Measurements from ENCODE around the gene SLC25A10. TPM values are rescaled to one million over a fixed set of nuclear protein-coding genes. Genes with fewer than 3 reads are reported as not detected.

The SLC25A10 gene
- total and polyA plus RNA-seq, 4 donors: 4.3 to 21.5 (median 17.0) TPM

- Histone ChIP-seq H3K4me1 (ENCODE audit: control insufficient read depth in 5 of 5, insufficient read depth in 5 of 5, low read length in 5 of 5) (peaks cover 0 to 29% (median 10%) of the 10 kb centered on the region in 5 donors), H3K9ac (ENCODE audit: insufficient read depth in 1 of 2, low read length in 2 of 2) (peak overlapping the region; percentile 42 to 63), H3K27me3 (ENCODE audit: control insufficient read depth in 3 of 3, insufficient read depth in 3 of 3, low read length in 2 of 3) (no peaks in the 10 kb centered on the region), H3K27ac (ENCODE audit: low read depth in 1 of 2, low read length in 1 of 2) (peak overlapping the region; percentile 92 to 96), H3K4me3 (peak overlapping the region; percentile 67), H3K9me3 (ENCODE audit: control insufficient read depth in 4 of 4, insufficient read depth in 3 of 4, low read length in 3 of 4) (no peaks in the 10 kb centered on the region), H3K36me3 (ENCODE audit: control insufficient read depth in 4 of 4, insufficient read depth in 4 of 4, low read length in 4 of 4) (peaks cover 0 to 39% (median 8%) of the 10 kb centered on the region in 4 donors)
- TF ChIP-seq CTCF (IDR thresholded peaks at IDR 0.05; ENCODE audit: control extremely low read depth, extremely low read depth): no peak
- WGBS, 2 donors: 28 to 42% methylated on average over 22 to 27 of the region's 27 CpGs
- DNase-seq (no peak), ATAC-seq (ENCODE audit: insufficient read depth, low FRiP score) (no peak)
Observed at GRCh38 chr17:81703747-81704654, 8.1 kb upstream of the SLC25A10 start.

GRCh38 chr17:81705518-81706231, 6.4 kb upstream of the SLC25A10 start:
- 93 to 95% methylated on average over 30 of the region's 30 CpGs for WGBS, 2 donors
- Histone ChIP-seq H3K9ac (ENCODE audit: insufficient read depth in 1 of 2, low read length in 2 of 2) (no peak overlapping the region), H3K27me3 (ENCODE audit: control insufficient read depth in 3 of 3, insufficient read depth in 3 of 3, low read length in 2 of 3) (peaks cover 0 to 3% (median 2%) of the 10 kb centered on the region in 3 donors), H3K27ac (ENCODE audit: low read depth in 1 of 2, low read length in 1 of 2) (no peak overlapping the region), H3K4me1 (ENCODE audit: control insufficient read depth in 5 of 5, insufficient read depth in 5 of 5, low read length in 5 of 5) (peaks cover 0 to 32% (median 15%) of the 10 kb centered on the region in 5 donors), H3K9me3 (ENCODE audit: control insufficient read depth in 4 of 4, insufficient read depth in 3 of 4, low read length in 3 of 4) (no peaks in the 10 kb centered on the region), H3K36me3 (ENCODE audit: control insufficient read depth in 4 of 4, insufficient read depth in 4 of 4, low read length in 4 of 4) (peaks cover 0 to 29% (median 5%) of the 10 kb centered on the region in 4 donors), H3K4me3 (no peak overlapping the region)
- DNase-seq (no peak), ATAC-seq (ENCODE audit: insufficient read depth, low FRiP score) (no peak)
- TF ChIP-seq CTCF (IDR thresholded peaks at IDR 0.05; ENCODE audit: control extremely low read depth, extremely low read depth): no peak

GRCh38 chr17:81706232-81706611, 5.9 kb upstream of the SLC25A10 start:
- WGBS, 2 donors: 94% methylated on average over 17 of the region's 17 CpGs

More at GRCh38 chr17:81706232-81706611, 5.9 kb upstream of the SLC25A10 start:
- DNase-seq: no peak
- Histone ChIP-seq H3K9ac (ENCODE audit: insufficient read depth in 1 of 2, low read length in 2 of 2) (no peak overlapping the region), H3K4me3 (no peak overlapping the region), H3K36me3 (ENCODE audit: control insufficient read depth in 4 of 4, insufficient read depth in 4 of 4, low read length in 4 of 4) (peaks cover 0 to 24% (median 5%) of the 10 kb centered on the region in 4 donors), H3K27ac (ENCODE audit: low read depth in 1 of 2, low read length in 1 of 2) (no peak overlapping the region), H3K9me3 (ENCODE audit: control insufficient read depth in 4 of 4, insufficient read depth in 3 of 4, low read length in 3 of 4) (no peaks in the 10 kb centered on the region), H3K27me3 (ENCODE audit: control insufficient read depth in 3 of 3, insufficient read depth in 3 of 3, low read length in 2 of 3) (peaks cover 0 to 8% (median 8%) of the 10 kb centered on the region in 3 donors), H3K4me1 (ENCODE audit: control insufficient read depth in 5 of 5, insufficient read depth in 5 of 5, low read length in 5 of 5) (peaks cover 0 to 33% (median 20%) of the 10 kb centered on the region in 5 donors)
- TF ChIP-seq CTCF (IDR thresholded peaks at IDR 0.05; ENCODE audit: control extremely low read depth, extremely low read depth): no peak
- no peak for ATAC-seq (ENCODE audit: insufficient read depth, low FRiP score)

All from lung (tissue), 12 donors.